GM19025 (cell line): ENCODE measurements around the gene BCL6B.
"Not testable (repeated sequence)": the region's sequence is repeated elsewhere in the genome, so short reads cannot be mapped to it uniquely, and the experiment has no call there.

Experiments used
- ATAC-seq: cut with Tn5 transposase; IDR thresholded peaks from one replicate; pipeline ENCODE4 v1.9.1; 2021; ENCODE audit warnings: mild to moderate bottlenecking, low read depth, moderate library complexity; ENCODE audit not compliant: unreplicated experiment

BCL6B gene

DNA sequence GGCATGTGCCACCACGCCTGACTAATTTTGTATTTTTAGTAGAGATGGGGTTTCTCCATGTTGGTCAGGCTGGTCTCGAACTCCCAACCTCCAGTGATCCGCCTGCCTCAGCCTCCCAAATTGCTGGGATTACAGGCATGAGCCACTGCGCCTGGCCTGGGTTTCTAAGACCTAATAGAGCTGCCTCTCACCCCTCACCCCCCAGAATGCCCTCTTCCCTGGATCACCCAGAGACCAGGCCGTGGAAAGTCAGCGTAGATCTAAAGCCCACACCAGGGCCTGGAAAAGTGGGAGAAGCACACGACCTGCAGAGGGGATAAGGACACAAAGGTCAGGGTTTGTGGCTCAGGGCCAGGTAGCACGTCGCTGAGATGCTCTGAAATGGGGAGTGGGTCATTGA, 27.7 kb downstream of the BCL6B start:
- ATAC-seq, result not testable (repeated sequence)

DNA sequence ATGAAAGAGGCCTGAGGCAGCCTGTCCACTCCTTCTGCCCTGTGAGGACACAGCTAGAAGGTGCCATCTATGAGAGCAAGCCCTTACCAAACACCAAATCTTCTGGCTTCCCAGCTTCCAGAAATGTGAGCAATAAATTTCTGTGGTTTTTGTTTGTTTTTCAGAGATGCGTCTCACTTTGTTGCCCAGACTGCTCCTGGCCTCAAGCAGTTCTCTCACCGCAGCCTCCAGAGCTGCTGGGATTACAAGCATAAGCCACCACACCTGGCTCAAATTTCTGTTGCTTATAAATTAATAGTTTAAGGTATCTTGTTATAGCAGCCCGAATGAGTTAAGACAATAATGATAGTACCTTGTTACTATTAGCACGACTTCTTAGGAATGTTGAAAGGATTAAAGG, 33.5 kb downstream of the BCL6B start:
- no peak for ATAC-seq

DNA sequence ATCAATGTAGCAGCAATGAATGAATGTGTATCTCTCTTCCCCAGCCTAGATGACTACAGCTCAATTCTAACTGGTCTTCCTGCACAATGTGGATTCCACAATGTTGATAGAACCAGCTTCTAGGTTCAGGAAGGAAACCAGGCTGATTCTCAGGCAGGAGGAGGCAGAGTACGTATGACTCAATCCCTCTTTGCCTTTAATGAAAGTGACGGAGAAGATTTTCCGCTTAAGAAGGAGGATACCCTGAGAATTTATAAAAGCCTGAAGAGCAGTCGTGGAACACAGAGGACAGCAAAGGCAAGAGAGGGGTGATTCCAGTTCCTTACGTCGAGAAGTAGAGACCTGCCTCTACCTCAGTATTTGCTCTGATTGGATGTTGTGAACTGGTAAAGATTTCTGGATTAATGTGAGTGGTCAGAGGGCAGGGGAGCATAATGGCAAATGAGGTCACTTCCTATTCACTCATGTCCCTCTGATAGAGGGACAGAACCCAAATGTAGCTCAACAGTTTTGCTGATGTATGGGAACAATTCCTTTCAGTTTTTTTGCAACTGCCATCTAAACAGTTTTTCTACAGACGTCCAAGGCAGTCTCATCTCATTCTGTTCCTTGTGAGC, 36.1 kb downstream of the BCL6B start:
- no peak for ATAC-seq

DNA sequence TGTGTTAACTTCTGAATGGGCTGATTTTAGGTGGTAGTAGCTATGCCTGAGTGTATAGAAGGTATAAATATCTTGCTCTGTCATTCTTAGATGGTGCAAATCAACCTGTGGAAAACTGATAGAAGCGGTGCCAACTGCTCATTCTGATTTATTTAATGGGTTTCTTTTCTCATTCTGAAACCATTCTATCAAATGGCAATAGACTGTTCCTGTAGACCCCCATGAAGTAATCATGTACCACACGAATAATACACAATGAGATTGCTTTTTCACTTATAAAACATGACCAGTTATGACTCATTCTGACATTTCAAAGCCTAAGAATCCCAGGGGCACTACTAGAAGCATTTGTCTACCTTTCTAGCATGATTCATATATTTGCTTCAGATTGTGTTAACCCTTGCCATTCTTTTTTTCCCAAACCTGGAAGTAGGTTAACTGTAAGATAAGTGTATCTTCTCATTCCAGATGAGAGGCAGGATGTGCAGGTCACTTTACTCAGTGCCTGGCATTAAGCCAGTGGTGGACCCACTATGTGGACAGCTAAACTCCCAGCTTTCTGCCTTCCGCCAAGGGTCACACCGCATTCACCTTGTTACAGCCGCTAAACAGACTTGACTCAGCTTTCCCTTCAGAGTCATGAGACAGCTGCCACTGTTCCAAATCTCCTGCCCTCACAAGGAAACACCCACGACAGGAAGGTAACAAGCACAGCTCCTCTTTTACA, 37.5 kb downstream of the BCL6B start:
- ATAC-seq, result no peak

DNA sequence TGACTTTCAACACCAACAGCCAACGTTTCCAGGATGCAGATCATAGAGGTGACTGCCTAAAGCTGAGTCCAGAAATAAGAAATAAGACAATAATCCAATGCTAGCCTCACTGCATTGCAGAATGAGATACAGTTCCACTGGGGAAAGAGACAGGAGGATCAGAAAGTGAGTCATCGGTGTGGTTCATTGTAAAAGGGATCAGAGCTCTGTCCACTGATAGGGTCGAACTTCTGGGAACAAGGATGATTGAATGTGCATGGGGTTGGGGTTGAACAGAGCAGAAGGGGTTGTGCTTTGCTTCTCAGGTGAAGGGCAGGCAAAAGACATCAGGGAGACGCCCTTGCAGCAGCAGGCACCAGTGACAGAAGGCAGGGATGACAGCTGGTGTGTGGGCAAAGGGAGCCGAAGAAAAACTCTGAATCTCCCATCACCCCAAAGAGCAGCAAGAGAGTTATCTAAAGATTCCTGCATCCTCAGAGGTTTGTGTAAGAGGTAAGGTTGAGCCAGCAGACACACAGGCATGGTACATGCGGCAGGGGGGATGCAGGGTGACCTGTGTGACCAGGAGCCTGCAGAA, 40.8 kb downstream of the BCL6B start:
- no peak for ATAC-seq

DNA sequence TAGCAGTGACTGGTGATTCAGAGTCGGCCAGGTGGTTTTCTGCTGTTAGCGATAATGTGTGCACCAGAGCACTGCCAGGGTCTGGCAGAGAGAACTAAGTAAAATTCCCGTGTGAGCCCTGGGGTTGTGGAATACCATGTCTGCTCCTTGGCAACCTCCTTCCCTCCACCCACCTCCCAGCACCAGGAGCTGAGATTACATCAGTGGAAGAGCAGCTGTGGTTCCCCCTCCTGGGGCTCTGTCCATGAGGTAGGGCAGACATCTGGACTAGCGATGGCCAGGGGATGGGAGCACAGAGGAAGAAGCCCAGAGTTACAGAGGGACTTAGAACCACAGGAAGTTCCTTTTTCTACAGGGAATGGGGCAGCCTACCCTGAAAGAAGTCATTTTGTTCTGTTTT, 41.4 kb downstream of the BCL6B start:
- no peak for ATAC-seq

DNA sequence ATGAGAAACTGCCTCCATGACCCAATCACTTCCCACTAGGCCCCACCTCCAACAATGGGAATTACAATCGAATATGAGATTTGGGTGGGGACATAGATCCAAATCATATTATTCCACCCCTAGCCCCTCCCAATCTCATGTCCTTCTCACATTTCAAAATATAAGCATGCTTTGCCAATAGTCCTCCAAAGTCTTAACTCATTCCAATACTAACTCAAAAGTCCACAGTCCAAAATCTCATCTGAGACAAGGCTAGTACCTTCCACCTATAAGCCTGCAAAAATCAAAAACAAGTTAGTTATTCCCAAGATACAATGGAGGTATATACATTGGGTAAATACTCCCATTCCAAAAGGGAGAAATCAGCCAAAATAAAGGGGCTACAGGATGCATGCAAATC, 44.3 kb downstream of the BCL6B start:
- ATAC-seq, result no peak

DNA sequence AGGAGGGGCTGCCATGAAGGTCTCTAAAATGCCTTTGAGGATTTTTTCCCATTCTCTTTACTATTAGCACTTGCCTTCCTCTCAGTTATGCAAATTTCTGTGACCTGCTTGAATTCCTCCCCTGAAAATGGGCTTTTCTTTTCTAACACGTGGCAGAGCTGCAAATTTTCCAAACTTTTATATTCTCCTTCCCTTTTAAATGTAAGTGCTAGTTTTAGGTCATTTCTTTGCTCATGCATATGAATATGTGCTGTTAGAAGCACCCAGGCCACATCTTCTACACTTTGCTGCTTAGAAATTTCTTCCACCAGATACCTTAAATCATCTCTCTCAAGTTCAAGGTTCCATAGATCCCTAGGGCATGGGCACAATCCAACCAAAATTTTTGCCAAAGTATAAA, 45.4 kb downstream of the BCL6B start:
- no peak for ATAC-seq

DNA sequence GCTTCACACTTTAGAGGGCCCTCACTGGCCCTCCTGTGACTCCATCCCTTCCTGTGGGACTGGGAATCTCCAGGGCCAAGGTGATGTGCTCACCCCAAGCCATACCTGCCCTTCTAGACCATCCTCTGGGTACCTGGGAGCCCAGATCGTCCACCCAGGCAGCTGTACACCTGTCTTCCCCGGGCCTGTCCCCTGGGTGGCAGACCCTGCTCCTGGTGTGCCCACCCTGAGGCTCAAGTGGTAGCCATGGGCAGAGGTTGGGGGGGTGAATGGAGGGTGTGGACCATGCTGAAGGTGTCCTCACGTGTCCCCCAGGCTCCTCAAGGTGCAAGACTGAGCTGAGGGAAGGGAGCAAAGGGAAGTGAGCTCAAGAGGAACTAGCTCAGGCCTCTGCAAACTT, 47.9 kb downstream of the BCL6B start:
- no peak for ATAC-seq

DNA sequence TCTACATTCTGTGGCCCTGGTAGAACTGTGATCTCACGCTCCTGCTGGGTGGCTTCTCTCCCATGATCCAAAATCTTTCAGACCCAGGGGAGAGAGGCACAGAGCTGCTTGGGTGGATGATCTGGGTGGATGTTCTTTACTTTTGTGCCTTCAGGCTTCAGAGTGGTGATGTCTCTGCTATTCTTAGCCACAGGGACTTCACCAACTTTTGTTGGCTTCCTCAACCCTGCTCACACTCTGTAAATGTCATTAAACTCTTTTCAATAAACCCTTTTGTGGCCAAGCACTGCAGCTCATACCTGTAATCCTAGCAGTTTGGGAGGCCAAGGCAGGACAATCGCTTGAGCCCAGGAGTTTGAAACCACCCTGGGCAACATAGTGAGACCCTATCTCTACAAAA, 49.6 kb downstream of the BCL6B start:
- ATAC-seq, result no peak

DNA sequence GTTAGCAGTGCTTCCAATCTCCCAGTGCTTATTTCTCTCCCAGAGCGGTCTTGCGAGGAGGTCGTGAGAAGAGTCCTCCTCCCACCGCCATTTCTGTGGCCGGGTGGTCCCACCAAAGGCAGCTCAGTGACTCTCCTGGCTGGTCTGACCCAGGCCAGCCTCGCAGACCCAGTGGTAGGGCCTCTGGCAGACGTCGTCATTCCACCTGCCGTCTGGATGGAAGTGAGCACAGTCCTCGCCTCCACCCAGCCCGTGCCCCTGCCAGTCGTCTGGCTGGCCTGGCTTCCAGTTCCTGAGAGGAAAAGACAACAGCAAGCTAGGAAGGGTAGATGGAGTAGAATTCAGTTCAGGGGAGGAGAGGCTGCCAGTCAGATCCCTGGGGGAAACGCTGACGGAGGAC, 52.1 kb downstream of the BCL6B start:
- ATAC-seq, result no peak

DNA sequence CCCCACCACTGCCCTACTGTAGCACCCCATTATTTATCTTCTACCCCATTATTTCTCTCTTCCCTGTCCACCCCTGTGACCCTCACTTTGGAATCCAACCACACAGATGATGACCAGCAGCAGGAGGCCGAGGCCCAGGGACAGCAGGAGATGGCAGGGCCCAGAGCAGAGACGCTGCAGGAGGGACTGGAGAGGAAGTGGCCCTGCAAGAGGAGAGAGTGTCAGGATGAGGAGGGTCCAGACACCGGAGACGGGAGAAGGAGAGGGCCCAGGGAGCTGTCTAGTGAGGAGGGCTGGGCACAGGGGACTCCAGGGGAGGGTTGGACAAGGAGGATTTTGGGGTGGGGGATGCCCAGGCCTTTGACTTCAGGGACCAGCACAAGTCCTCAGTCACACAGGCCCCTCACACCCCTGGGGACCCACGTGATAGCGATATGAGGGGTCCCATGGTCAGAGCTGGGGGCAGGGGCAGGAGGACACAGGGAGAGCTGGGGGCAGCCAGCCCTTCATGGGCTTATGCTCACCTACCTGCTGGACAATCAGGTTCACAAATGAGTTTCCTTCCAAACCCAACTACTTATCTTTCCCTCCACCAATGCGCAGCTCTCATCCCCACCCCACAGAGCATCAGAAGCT, 55.2 kb downstream of the BCL6B start:
- ATAC-seq, result no peak

DNA sequence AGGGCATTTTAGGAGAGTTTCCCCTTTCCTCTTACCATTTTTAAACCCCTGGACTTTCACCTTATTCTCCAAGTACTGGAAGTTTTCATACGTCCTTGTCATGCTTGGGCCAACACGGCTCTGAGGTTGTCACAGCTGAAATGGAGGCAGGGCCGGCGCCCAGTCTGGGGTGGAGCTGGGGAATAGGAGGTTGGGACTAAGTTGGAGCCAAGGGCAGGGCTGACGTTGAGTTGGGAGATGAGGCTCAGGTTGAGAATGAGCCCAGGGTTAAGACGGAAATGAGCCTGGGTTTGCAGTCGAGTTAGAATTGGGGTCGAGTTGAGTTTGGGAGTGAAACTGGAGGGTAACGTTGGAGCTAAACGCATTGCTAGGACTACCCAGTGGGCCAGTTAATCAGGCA, 55.9 kb downstream of the BCL6B start:
- no peak for ATAC-seq
